GM12878 (cell line): ENCODE data around the gene CPT2. TPM values are rescaled to one million over a fixed set of nuclear protein-coding genes. Genes with fewer than 3 reads are reported as not detected.

Source experiments
- ATAC-seq: fragments of 200-7000 bp; cut with Tn5 transposase; 3 replicates; pipeline ENCODE4 v1.9.1; 2020; ENCODE audit warnings: mild to moderate bottlenecking, moderate library complexity
- BruUV-seq: library from RNA; stranded (reverse); fragments of 400-500 nt; replicated peaks from 2 replicates; lab custom pipeline; 2021; lab: Mats Ljungman, UMichigan
- CTCF ChIA-PET: fragments of 300-600 bp; sonication (Branson Sonifier 250); formaldehyde crosslinking; extraction: SDS; loops from one replicate; lab custom pipeline; 2021; ENCODE audit warnings: inconsistent platforms; lab: Yijun Ruan, JAX
- POLR2A ChIA-PET: fragments of 350-600 bp; formaldehyde crosslinking; extraction: SDS; loops from one replicate; lab custom pipeline; 2021; ENCODE audit warnings: inconsistent platforms; lab: Charles Lee
- RAD21 ChIA-PET: fragments of 300-600 bp; sonication (Branson Sonifier 250); formaldehyde crosslinking; loops from one replicate; lab custom pipeline; 2023; ENCODE audit warnings: antibody characterized with exemption; ENCODE audit not compliant: unreplicated experiment; lab: Charles Lee
- SMC1A ChIA-PET: fragments of 300-600 bp; sonication (Branson Sonifier 250); formaldehyde crosslinking; loops from one replicate; lab custom pipeline; 2023; ENCODE audit not compliant: unreplicated experiment, uncharacterized antibody; lab: Charles Lee
- DNase-seq: peaks from one replicate; pipeline ENCODE4 v3.0.0-alpha.2; 2011; ENCODE audit warnings: low read depth, low spot score
- FAIRE-seq: peaks from 3 replicates; lab custom pipeline; 2011; peaks lifted over from hg19 to GRCh38; lab: Jason Lieb, UNC
- H2AFZ ChIP-seq: 2 replicates; pipeline ENCODE4 v1.6.0; 2011; ENCODE audit warnings: low read depth, low read length, control low read depth; ENCODE audit not compliant: control insufficient read depth
- H3K27ac ChIP-seq: 2 replicates; pipeline ENCODE4 v1.5.1; 2011; ENCODE audit warnings: control low read depth; ENCODE audit not compliant: control insufficient read depth, insufficient read depth
- H3K27me3 ChIP-seq, 2 experiments: replicated peaks in 1 of 2; 2 replicates each; pipeline versions ENCODE4 v1.6.0 to v1.6.1; 2011; ENCODE audit warnings: low read length in 1 of 2; ENCODE audit not compliant: control insufficient read depth in 2 of 2, insufficient read depth in 2 of 2
- H3K36me3 ChIP-seq, 2 experiments: 2 replicates each; pipeline ENCODE4 v1.5.1; 2011; ENCODE audit warnings: low read length in 1 of 2; ENCODE audit not compliant: control insufficient read depth in 2 of 2, insufficient read depth in 2 of 2
- H3K4me1 ChIP-seq: 2 replicates; pipeline ENCODE4 v1.6.1; 2011; ENCODE audit warnings: mild to moderate bottlenecking, low read length, moderate library complexity, mixed read lengths; ENCODE audit not compliant: control insufficient read depth, insufficient read depth
- H3K4me2 ChIP-seq: 2 replicates; pipeline ENCODE4 v1.6.0; 2011; ENCODE audit warnings: control low read depth; ENCODE audit not compliant: control insufficient read depth, insufficient read depth
- H3K4me3 ChIP-seq: fragments of 200-600 bp; sonication (generic); 2 replicates; pipeline ENCODE4 v1.5.1; 2016
- H3K79me2 ChIP-seq: 2 replicates; pipeline ENCODE4 v1.6.0; 2011; ENCODE audit warnings: low read length; ENCODE audit not compliant: control insufficient read depth, insufficient read depth
- H3K9ac ChIP-seq: 2 replicates; pipeline ENCODE4 v1.8.0; 2011; ENCODE audit warnings: low read length, control low read depth, mixed read lengths; ENCODE audit not compliant: control insufficient read depth, insufficient read depth
- H3K9me3 ChIP-seq: replicated peaks from 3 replicates; pipeline ENCODE4 v1.5.1; 2011; ENCODE audit warnings: mild to moderate bottlenecking, low read length; ENCODE audit not compliant: control insufficient read depth, insufficient read depth
- H4K20me1 ChIP-seq: 2 replicates; pipeline ENCODE4 v1.6.0; 2011; ENCODE audit not compliant: control insufficient read depth, insufficient read depth
- CEBPB ChIP-seq, 2 experiments: fragments of 150-350 bp in 1 of 2; IDR thresholded peaks; 2 replicates each; pipeline ENCODE4 v1.6.1; 2012 to 2014; ENCODE audit warnings: low read depth in 2 of 2, low read length in 2 of 2, borderline replicate concordance in 1 of 2, inconsistent platforms in 1 of 2
- CEBPZ ChIP-seq: fragments of 150-350 bp; IDR thresholded peaks from 2 replicates; pipeline ENCODE4 v1.6.1; 2016; ENCODE audit warnings: low read depth, low read length
- CUX1 ChIP-seq: IDR thresholded peaks from 2 replicates; pipeline ENCODE4 v1.6.1; 2012; ENCODE audit warnings: improper control_type of control experiment, low read depth, low read length; ENCODE audit not compliant: insufficient replicate concordance
- EED ChIP-seq: sonication (generic); IDR thresholded peaks from 2 replicates; pipeline ENCODE4 v1.6.1; 2016; ENCODE audit warnings: antibody characterized with exemption, low read depth
- HCFC1 ChIP-seq: fragments of 150-350 bp; IDR thresholded peaks from 2 replicates; pipeline ENCODE4 v1.6.1; 2014; ENCODE audit warnings: low read length
- KLF5 ChIP-seq: fragments of 450-650 bp; IDR thresholded peaks from 2 replicates; pipeline ENCODE4 v1.6.1; 2014; ENCODE audit warnings: mild to moderate bottlenecking; ENCODE audit not compliant: partially characterized antibody
- LARP7 ChIP-seq: fragments of 450-650 bp; IDR thresholded peaks from 2 replicates; pipeline ENCODE4 v1.6.1; 2017; ENCODE audit warnings: mild to moderate bottlenecking
- MEF2B ChIP-seq: fragments of 450-650 bp; IDR thresholded peaks from 2 replicates; pipeline ENCODE4 v1.6.1; 2018; ENCODE audit warnings: mild to moderate bottlenecking, moderate library complexity; ENCODE audit not compliant: partially characterized antibody, poor library complexity, severe bottlenecking
- NFYB ChIP-seq: IDR thresholded peaks from 2 replicates; pipeline ENCODE4 v1.6.1; 2011; ENCODE audit warnings: low read depth, mild to moderate bottlenecking, low read length, improper control_type of control experiment, moderate library complexity; ENCODE audit not compliant: insufficient read depth
- NR2C1 ChIP-seq: fragments of 450-650 bp; IDR thresholded peaks from 2 replicates; pipeline ENCODE4 v1.6.1; 2017; ENCODE audit warnings: antibody characterized with exemption, mild to moderate bottlenecking, moderate library complexity
- POLR2AphosphoS2 ChIP-seq: IDR thresholded peaks from 2 replicates; pipeline ENCODE4 v1.6.1; 2011; ENCODE audit warnings: low read depth, mild to moderate bottlenecking, low read length, improper control_type of control experiment, moderate library complexity
- SIX5 ChIP-seq: IDR thresholded peaks from 2 replicates; pipeline ENCODE4 v1.6.1; 2011; ENCODE audit warnings: mild to moderate bottlenecking, low read depth, low read length, moderate library complexity; ENCODE audit not compliant: severe bottlenecking
- SMAD1 ChIP-seq: fragments of 450-650 bp; IDR thresholded peaks from 2 replicates; pipeline ENCODE4 v1.6.1; 2018; ENCODE audit warnings: mild to moderate bottlenecking, low read depth; ENCODE audit not compliant: partially characterized antibody
- SMC3 ChIP-seq: IDR thresholded peaks from 2 replicates; pipeline ENCODE4 v1.6.1; 2011; ENCODE audit warnings: low read length, improper control_type of control experiment, borderline replicate concordance
- WGBS: methylation state at CpG from one replicate; pipeline ENCODE4 v1.1.6; 2016; ENCODE audit warnings: low lambda C conversion rate; ENCODE audit not compliant: insufficient replicate concordance, insufficient coverage; ENCODE audit errors: missing lambda C conversion rate; 5-methylcytosine and 5-hydroxymethylcytosine counted together
- in situ Hi-C: fragments of 300-500 bp; cut with MboI; formaldehyde crosslinking; loops from 9 replicates; pipeline ENCODE4 v1.14.3; 2018; ENCODE audit warnings: mixed read lengths
- intact Hi-C: fragments of 100-400 bp; cut with micrococcal nuclease; formaldehyde crosslinking; loops from one replicate; pipeline ENCODE4 v1.14.2; 2022; ENCODE audit not compliant: unreplicated experiment
- polyA plus RNA-seq, 11 experiments: library from polyadenylated mRNA; depleted of rRNA in 4 of 11; unstranded in 6 of 11; stranded (reverse) in 5 of 11; fragments of >200 nt; fragmentation: Nextera tagmentation in 4 of 11; fragmentation: Illumina TruSeq in 1 of 11; extraction: Ambion mirVana in 4 of 11; extraction: Trizol in 1 of 11; gene quantifications; 1 replicate in 1 of 11; 2 replicates in 10 of 11; pipeline versions ENCODE4 v1.2.1 to v1.2.3, GENCODE V29; 2011 to 2016; ENCODE audit warnings: inconsistent platforms in 2 of 11, missing spikeins in 2 of 11, low read depth in 1 of 11
- total RNA-seq, 4 experiments: library from RNA; depleted of rRNA in 3 of 4; stranded (reverse); fragments of >200 nt in 3 of 4; fragmentation: Illumina TruSeq in 1 of 4; extraction: Trizol in 1 of 4; gene quantifications; 2 replicates each; pipeline versions ENCODE4 v1.2.1 to v1.2.3, GENCODE V29; 2013 to 2021

The CPT2 gene
- total and polyA plus RNA-seq, 10 of the 15 experiments (the other 5 are each of a cell fraction or from before 2014, with no cell fraction given): 10.1 to 36.2 (median 26.3) TPM

DNA sequence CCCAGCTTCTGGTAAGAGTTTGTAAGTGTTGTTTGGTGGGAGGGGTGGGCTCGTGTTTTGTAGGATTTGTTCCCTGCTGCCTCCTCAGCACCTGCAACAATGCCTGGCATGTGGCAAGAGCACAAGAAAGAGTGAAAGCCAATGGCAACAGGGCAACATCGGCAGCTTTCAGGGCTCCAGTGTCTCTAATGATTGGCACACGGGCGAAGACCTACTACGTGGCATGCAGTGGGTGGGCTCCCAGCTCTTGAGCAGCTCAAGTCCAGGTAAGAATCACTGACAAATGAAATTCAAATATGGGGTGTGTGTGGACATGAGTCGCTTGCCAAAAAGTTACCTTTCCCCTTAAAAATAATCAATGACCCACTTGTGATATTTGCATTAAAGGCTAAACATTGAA, 30.3 kb upstream of the CPT2 start:
- H3K9ac ChIP-seq: no peak overlapping the region
- no peaks in the 10 kb centered on the region for H4K20me1 ChIP-seq
- no peak for FAIRE-seq
- 43% methylated on average over 6 of the region's 6 CpGs for WGBS
- H2AFZ ChIP-seq: no peak overlapping the region
- H3K79me2 ChIP-seq: no peaks in the 10 kb centered on the region
- H3K4me3 ChIP-seq: no peak overlapping the region
- RAD21 ChIA-PET: no interaction called here
- no peaks in the 10 kb centered on the region; a peak in 2 of 4 replicates for H3K27me3 ChIP-seq
- H3K4me2 ChIP-seq: no peak overlapping the region
- H3K4me1 ChIP-seq: no peaks in the 10 kb centered on the region
- in situ Hi-C loops (no loop called here), intact Hi-C loops (no loop called here)
- no peak for ATAC-seq
- no TSS peak for BruUV-seq
- H3K9me3 ChIP-seq: no peaks in the 10 kb centered on the region
- no peak for DNase-seq
- no peak overlapping the region for H3K27ac ChIP-seq
- CTCF ChIA-PET: interaction anchor here (0.8 to 1.0 kb wide), 2 partner anchors 15 to 18 kb away, joined by 3 read pairs; no protein-coding TSS in a partner anchor
- POLR2A ChIA-PET: interaction anchor here (1.4 kb wide), 1 partner anchor 14 kb away, joined by 7 read pairs; no protein-coding TSS in a partner anchor
- no peaks in the 10 kb centered on the region for H3K36me3 ChIP-seq
- SMC1A ChIA-PET: no interaction called here
- TF ChIP-seq CUX1 (no peak), LARP7 (no peak), CEBPZ (no peak), SMAD1 (no peak), MEF2B (no peak), NR2C1 (no peak), POLR2AphosphoS2 (no peak), NFYB (no peak), HCFC1 (no peak), SIX5 (no peak), SMC3 (no peak), CEBPB (IDR thresholded peaks at IDR 0.05; ENCODE audit: borderline replicate concordance in 1 of 2, low read depth in 2 of 2, low read length in 2 of 2) (no peak), KLF5 (no peak), EED (no peak)
